ENCODE data around the gene CERCAM.
"Not testable (repeated sequence)": the region's sequence is repeated elsewhere in the genome, so short reads cannot be mapped to it uniquely, and the experiment has no call there.

The CERCAM gene

GRCh38 chr9:128419061-128419925 is 1.4 kb upstream of the CERCAM start:
- peak in 1 of 3 donors; percentile 17 for DNase-seq

DNA sequence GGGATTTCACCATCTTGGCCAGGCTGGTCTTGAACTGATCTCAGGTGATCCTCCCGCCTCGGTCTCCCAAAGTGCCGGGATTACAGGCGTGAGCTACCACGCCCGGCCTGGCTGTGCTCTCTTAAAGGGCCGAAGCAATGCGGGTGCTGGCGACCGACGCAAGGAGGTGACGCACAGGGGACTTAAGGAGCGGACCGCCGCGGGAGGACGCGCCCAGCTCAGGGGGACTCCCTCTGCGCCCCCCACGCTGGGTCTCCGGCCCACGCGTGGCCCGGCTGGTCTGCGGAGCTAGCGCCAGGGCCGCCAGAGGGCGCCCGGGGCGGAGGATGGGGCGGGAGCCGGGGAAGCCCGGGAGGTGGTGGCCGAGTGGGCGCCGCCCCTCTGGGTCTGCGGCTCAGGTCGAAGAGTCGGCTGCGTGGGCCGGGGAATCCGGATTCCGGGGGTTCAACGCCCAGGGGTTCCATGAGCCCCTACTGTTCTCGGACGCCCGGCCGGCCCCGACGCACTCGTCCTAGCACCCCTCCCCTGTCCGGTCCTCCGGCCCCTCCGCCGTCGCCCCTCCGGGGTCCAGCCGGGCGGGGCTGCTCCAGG is 502 bp upstream of the CERCAM start:
- peak; percentile 94 to 98 (median 95) for DNase-seq

DNA sequence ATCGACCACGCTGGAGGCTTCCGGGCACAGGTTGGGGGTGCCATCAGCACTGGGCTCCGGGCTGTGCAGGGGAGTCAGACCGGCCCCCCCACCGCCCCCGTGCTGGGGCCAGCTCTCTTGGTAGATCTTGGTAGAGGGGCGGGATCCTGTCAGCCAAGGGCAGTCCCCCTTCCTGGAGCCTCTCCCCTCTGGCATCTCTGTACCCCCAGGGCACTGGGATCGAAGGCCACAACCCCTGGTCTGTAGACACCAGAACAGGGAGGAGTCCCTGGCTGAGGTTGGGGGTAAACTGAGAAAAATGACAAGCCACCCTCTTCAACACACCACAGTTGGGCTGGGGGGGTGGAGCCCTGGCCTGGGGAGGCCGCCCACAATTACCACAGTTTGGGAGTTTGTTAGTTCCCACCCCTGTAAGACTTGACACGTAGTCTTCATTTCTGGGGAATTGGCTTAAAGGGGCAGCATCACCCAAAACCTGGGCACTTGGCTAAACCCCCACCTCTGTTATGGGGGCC is 882 bp downstream of the CERCAM start:
- peak; percentile 44 to 49 (median 47) for DNase-seq

- DNase-seq = not testable (repeated sequence)
Observed at GRCh38 chr9:128422022-128422782, 1.5 kb downstream of the CERCAM start.

DNA sequence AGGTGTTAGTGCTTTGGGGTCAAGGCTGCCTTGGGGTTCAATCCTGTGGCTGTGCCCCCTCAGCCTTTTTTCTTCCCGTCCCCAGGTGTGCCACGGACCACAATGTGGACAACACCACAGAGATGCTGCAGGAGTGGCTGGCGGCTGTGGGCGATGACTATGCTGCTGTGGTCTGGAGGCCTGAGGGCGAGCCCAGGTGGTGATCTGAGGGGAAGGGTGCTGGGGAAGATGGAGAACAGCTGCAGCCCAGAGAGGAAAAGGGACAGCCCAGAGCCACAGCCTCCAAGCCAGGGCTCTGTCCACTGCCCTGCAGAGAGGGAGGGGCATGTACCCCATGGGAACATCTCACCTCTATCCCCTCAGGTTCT is 2.1 kb downstream of the CERCAM start:
- no peak for DNase-seq

DNA sequence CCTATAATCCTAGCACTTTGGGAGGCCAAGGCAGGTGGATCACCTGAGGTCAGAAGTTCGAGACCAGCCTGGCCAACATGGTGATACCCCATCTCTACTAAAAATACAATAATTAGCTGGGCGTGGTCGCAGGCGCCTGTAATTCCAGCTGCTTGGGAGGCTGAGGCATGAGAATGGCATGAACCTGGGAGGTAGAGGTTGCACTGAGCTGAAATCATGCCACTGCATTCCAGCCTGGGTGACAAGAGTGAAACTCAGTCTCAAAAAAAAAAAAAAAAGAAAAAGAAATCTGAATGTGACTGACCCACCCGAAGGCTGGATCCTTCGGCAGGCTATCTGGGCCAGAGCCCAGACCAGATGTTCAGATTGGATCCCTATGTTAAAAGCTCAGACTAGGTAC is 2.7 kb downstream of the CERCAM start:
- DNase-seq = not testable (repeated sequence)

- DNase-seq = no peak
Observed at GRCh38 chr9:128424268-128424780, 3.7 kb downstream of the CERCAM start.

- no peak for DNase-seq
Observed at GRCh38 chr9:128428644-128429512, 8.2 kb downstream of the CERCAM start.

DNA sequence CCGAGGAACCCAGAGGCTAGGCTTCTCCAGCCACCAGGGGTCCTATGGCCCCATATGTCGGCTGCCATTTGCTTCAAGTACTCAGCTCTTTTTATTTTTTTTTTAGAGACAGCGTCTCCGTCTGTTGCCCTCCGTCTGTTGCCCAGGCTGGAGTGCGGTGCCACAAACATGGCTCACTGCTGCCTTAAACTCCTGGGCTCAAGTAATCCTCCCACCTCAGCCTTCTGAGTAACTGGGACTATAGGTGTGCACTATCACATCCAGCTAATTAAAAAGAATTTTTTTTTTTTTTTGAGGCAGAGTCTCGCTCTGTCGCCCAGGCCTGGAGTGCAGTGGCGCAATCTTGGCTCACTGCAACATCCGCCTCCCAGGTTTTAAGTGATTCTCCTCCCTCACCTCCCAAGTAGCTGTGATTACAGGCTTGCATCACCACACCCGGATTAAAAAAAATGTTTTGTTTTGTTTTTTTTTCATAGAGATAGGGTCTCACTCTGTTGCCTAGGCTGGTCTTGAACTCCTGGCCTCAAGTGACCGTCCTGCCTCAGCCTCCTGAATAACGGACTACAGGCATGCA is 8.9 kb downstream of the CERCAM start:
- no peak for DNase-seq

- no peak for DNase-seq
Observed at GRCh38 chr9:128431207-128431606, 10.6 kb downstream of the CERCAM start.

DNA sequence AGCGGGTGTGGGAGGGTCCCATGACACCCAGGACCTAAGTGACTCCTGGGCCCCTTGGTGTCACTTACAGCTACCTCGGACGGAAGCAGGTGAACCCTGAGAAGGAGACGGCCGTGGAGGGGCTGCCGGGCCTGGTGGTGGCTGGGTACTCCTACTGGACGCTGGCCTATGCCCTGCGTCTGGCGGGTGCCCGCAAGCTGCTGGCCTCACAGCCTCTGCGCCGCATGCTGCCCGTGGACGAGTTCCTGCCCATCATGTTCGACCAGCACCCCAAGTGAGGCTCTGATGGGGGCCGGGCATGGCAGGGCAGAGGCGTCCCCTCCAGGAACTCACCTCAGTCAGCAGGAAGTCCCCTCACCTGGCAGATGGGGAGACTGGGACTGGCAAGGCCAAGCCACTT is 13.7 kb downstream of the CERCAM start:
- DNase-seq = no peak

DNA sequence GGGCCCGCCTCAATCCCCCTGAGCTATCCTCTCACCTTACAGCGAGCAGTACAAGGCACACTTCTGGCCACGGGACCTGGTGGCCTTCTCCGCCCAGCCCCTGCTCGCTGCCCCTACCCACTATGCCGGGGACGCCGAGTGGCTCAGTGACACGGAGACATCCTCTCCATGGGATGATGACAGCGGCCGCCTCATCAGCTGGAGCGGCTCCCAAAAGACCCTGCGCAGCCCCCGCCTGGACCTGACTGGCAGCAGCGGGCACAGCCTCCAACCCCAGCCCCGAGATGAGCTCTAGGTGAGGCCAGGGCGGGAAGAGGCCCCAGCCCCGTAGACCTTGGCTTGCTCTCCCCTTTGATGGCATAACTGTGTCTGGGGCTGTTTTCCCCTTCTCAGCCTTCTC is 15.0 kb downstream of the CERCAM start:
- no peak for DNase-seq

DNA sequence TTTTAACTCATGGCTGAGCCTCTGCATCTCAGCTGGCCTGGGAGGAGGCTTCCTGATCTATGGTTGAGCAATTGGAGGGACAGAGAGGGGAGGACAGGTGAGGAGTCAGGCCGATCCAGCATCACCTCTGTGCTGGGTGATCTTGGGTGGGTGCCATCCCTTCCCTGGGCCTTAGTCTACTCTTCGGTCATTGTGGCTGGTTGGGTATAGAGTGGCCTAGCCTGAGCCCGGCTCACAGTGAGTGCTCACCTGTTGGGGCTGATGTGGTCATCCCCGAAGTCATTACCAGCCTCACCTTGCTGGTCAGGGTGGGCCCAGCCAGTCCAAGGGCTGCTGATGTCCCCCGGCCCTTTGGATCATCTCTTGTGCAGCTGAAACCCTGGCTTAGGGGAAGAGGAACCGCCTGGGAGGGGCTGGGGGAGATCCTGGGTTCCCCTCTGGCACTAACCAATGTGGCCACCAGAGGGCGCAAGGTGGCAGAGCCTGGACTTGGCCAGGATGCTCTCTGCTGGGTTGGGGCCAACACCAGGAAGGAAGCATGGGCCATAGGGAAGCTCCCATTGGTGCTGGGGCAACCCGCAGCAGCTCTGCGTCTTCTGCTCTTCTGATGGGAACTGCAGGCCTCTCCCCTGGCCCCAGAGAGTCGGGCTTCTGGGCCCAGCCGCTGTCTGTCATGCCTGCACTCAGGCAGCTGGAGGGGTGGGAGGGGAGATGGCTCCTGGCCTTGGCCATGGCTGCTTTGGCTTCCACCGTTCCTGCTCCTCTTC is 17.9 kb downstream of the CERCAM start:
- peak; percentile 87 to 94 (median 92) for DNase-seq

DNA sequence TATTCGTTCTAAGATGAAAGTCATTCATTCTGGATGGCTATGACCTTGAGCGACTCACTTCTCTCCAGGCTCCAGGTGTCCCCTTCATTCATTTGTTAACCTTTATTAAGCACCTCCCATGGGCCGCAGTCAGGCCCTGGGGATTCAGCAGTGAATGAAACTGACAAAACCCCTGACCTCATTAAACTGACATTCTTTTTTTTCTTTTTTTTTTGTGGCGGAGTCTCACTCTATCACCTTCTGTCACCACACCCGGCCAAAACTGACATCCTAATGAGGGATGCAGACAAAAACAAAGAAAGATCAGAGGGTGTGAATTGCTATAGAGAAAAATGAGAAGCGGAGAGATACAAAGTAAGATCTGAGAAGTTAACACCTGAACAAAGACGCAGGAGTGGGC is 18.6 kb downstream of the CERCAM start:
- DNase-seq = no peak

- DNase-seq = no peak
Observed at GRCh38 chr9:128442150-128442549, 21.5 kb downstream of the CERCAM start.

DNA sequence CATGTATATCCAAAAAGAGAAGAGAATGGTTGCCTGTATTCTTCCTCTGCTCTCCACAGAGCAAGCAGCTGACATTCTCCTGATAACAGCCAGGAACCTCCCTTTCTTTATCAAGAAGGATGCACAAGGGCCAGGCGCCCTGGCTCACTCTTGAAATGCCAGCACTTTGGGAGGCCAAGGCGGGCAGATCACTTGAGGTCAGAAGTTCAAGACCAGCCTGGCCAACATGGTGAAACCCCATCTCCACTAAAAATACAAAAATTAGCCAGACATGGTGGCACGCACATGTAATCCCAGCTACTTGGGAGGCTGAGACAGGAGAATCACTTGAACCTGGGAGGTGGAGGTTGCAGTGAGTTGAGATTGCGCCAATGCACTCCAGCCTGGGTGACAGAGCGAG is 25.8 kb downstream of the CERCAM start:
- DNase-seq = not testable (repeated sequence)

DNA sequence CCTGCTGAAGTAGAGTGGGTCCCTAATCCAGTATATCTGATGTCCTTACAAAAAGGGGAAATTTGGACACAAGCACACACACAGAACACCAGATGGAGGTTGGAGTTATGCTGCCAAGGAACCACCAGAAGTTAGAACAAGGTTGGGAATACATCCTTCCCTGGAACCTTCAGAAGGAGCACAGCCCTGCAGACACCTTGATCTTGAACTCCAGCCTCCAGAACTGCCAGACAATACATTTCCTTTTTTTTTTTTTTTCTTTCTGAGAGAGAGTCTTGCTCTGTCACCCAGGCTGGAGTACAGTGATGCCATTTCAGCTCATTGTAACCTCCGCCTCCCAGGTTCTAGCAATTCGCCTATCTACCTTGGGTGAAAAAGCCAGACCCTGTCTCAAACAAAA is 28.1 kb downstream of the CERCAM start:
- DNase-seq = no peak

- no peak for DNase-seq
Observed at GRCh38 chr9:128454991-128455390, 34.3 kb downstream of the CERCAM start.

- DNase-seq = peak; percentile 97 to 98 (median 98)
Observed at GRCh38 chr9:128455849-128456612, 35.4 kb downstream of the CERCAM start, which contains the start of gene ODF2. Gene ODF2 (plus strand): TSS chr9:128456006. CDS start chr9:128456092, 86 bp downstream.

- DNase-seq = peak; percentile 79 to 87 (median 82)
Observed at GRCh38 chr9:128456613-128457061, 36.0 kb downstream of the CERCAM start.

Measured in suppressor macrophage treated with lipopolysaccharide for 1 hour (primary cell).